Fibroblast of the aortic adventitia (primary cell): Measurements from ENCODE around the gene A2M. TPM values are rescaled to one million over a fixed set of nuclear protein-coding genes. Genes with fewer than 3 reads are reported as not detected.

ENCODE experiments used
- DNase-seq: peaks from one replicate; pipeline ENCODE4 v3.0.0-alpha.2; 2010; ENCODE audit warnings: low read depth
- H3K4me3 ChIP-seq: 2 replicates; pipeline ENCODE4 v1.5.1; 2011; ENCODE audit warnings: low read depth, mild to moderate bottlenecking, control low read depth, low read length, moderate library complexity
- CTCF ChIP-seq: IDR thresholded peaks from 2 replicates; pipeline ENCODE4 v1.5.1; 2011; ENCODE audit warnings: mild to moderate bottlenecking, low read length, control low read depth, inconsistent platforms; ENCODE audit not compliant: insufficient read depth
- total RNA-seq: library from RNA; depleted of rRNA; stranded (reverse); fragments of >200 nt; gene quantifications from 2 replicates; pipeline ENCODE4 v1.2.3, GENCODE V29; 2012; ENCODE audit warnings: low replicate concordance

A2M gene
- total RNA-seq, 1 donor = 0.54 TPM

- no peak overlapping the region for H3K4me3 ChIP-seq
- TF ChIP-seq CTCF = no peak
- no peak for DNase-seq
Observed at GRCh38 chr12:9043766-9044165, 72.0 kb downstream of the A2M start.

GRCh38 chr12:9041321-9041720 lies 74.4 kb downstream of the A2M start:
- no peak for TF ChIP-seq CTCF
- peak; percentile 46 for DNase-seq
- H3K4me3 ChIP-seq = no peak overlapping the region

GRCh38 chr12:9040484-9041186 lies 75.1 kb downstream of the A2M start:
- H3K4me3 ChIP-seq = no peak overlapping the region
- no peak for DNase-seq
- no peak for TF ChIP-seq CTCF

GRCh38 chr12:9039397-9039977 lies 76.2 kb downstream of the A2M start:
- DNase-seq = peak; percentile 60
- H3K4me3 ChIP-seq = no peak overlapping the region
- TF ChIP-seq CTCF = peak; percentile 68

DNA sequence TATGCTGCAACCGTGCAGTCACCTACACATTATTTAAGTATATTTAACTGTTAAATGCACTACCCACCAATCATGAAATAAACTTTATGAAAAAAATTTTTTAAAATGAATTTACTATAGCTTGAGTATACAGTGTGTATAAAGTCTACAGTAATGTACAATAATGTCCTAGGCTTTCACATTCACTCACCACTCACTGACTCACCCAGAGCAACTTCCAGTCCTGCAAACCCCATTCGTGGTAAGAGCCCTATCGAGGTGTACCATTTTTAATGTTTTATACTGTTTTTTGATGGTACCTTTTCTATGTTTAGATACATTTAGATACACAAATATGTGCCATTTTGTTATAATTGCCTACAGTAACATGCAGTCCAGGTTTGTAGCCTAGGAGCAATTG lies 78.3 kb downstream of the A2M start:
- H3K4me3 ChIP-seq = no peak overlapping the region
- no peak for DNase-seq
- TF ChIP-seq CTCF = no peak

DNA sequence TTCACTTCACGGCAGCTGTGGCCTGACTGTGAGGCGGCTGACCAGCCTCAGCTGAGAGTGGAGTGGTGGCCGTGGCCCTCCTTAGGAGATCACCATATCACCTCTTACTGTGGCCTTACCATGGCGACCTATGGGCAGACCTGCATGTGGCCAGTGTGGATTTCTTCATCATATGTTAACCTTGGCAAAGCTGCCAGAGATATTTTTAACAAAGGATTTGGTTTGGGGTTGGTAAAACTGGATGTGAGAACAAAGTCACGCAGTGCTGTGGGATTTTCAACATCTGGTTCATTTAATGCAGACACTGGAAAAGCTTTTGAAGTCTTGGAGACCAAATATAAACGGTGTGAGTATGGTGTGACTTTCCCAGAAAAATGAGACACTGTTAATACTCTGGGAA lies 79.5 kb downstream of the A2M start:
- TF ChIP-seq CTCF = no peak
- DNase-seq = no peak
- no peak overlapping the region for H3K4me3 ChIP-seq

- no peak for TF ChIP-seq CTCF
- no peak for DNase-seq
- H3K4me3 ChIP-seq = no peak overlapping the region
Observed at GRCh38 chr12:9034095-9034494, 81.6 kb downstream of the A2M start.
